ENCODE measurements around the gene HNRNPL.
"Not testable (repeated sequence)": the region's sequence is repeated elsewhere in the genome, so short reads cannot be mapped to it uniquely, and the experiment has no call there.

HNRNPL gene

DNA sequence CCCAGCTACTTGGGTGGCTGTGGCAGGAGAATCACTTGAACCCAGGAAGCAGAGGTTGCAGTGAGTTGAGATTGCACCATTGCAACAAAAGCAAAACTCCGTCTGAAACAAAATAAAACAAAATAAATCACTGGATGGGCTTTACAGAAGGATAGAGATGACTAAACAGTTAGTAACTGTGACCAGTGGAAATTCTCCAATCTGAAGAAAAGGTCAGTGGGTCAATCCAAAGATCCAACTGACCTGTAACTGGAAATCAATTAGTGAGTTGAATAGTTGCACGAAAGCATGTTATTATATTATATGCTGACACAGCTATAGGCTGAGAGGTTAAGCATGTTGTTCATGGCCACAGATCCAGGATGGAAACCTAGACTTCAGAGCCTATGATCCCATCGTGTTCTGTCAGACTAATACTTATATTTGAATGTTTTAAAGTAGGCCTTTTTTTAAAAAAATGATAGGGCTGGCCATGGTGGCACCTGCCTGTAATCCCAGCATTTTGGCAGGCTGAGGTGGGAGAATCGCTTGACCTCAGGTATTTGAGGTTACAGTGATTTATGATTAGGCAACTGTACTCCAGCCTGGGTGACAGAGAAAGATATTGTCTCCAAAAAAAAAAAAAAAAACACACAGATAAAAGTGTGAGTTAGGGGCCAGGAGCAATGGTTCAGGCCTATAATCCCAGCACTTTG lies 19.6 kb downstream of the HNRNPL start:
- no peak overlapping the region for H3K4me3 ChIP-seq (ENCODE audit: low read depth, low read length)
- no peaks in the 10 kb centered on the region for H3K9me3 ChIP-seq (ENCODE audit: severe bottlenecking)
- H3K27ac ChIP-seq, result no peak overlapping the region
- peaks cover 31% of the 10 kb centered on the region for H3K36me3 ChIP-seq
- no peak for DNase-seq
- TF ChIP-seq, protein P1, sequence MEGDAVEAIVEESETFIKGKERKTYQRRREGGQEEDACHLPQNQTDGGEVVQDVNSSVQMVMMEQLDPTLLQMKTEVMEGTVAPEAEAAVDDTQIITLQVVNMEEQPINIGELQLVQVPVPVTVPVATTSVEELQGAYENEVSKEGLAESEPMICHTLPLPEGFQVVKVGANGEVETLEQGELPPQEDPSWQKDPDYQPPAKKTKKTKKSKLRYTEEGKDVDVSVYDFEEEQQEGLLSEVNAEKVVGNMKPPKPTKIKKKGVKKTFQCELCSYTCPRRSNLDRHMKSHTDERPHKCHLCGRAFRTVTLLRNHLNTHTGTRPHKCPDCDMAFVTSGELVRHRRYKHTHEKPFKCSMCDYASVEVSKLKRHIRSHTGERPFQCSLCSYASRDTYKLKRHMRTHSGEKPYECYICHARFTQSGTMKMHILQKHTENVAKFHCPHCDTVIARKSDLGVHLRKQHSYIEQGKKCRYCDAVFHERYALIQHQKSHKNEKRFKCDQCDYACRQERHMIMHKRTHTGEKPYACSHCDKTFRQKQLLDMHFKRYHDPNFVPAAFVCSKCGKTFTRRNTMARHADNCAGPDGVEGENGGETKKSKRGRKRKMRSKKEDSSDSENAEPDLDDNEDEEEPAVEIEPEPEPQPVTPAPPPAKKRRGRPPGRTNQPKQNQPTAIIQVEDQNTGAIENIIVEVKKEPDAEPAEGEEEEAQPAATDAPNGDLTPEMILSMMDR (IDR thresholded peaks at IDR 0.05; ENCODE audit: low read depth, low read length), result no peak
- H3K27me3 ChIP-seq (ENCODE audit: insufficient read depth, low read depth, severe bottlenecking), result no peaks in the 10 kb centered on the region

DNA sequence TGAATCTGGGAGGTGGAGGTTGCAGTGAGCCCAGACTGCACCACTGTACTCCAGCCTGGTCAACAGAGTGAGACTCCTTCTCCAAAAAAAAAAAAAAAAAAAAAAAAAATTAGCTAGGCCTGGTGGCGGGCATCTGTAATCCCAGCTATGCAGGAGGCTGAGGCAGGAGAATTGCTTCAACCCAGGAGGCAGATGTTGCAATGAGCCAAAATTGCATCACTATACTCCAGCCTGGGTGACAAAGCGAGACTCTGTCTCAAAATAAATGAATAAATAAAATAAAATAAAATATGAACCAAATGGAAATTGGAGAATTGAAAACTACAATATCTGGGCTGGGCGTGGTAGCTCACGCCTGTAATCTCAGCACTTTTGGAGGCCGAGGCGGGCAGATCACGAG lies 20.6 kb downstream of the HNRNPL start:
- DNase-seq; H3K9me3 ChIP-seq (ENCODE audit: severe bottlenecking); H3K4me3 ChIP-seq (ENCODE audit: low read depth, low read length); H3K27me3 ChIP-seq (ENCODE audit: insufficient read depth, low read depth, severe bottlenecking); H3K27ac ChIP-seq: not testable (repeated sequence)
- peaks cover 29% of the 10 kb centered on the region for H3K36me3 ChIP-seq

DNA sequence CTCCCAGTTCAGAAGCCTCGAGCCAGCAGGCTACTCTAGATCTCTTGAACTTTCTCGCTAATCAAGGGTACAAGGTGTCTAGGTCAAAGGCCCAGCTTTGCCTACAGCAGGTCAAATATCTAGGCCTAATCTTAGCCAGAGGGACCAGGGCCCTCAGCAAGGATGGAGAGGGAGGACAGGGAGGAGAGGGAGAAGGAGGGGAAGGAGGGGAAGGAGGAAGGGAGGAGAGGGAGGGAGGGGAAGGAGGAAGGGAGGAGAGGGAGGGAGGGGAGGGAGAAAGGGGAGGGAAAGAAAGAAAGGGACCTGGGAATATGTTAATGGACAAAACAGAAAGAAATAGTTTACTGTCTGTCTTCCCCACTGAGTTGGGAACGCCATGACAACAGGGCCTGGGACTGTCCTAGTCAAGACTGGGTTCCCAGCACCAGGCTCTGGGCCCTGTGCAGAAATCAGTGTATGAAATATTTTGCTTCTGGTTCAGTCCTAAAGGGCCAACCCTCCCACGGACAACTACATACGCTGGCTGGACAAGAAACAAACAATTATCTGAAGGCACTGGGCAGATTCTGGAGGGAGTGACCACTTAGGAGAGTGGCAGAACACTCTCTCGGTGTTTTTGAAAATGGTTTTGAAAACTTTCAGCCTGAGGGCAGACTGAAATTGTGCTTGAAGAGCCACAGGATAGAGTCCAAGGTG lies 22.8 kb downstream of the HNRNPL start:
- TF ChIP-seq, protein P1 (IDR thresholded peaks at IDR 0.05; ENCODE audit: low read depth, low read length), result no peak
- H3K27me3 ChIP-seq (ENCODE audit: insufficient read depth, low read depth, severe bottlenecking), result no peaks in the 10 kb centered on the region
- peaks cover 37% of the 10 kb centered on the region for H3K36me3 ChIP-seq
- DNase-seq, result no peak
- H3K9me3 ChIP-seq (ENCODE audit: severe bottlenecking), result no peaks in the 10 kb centered on the region
- no peak overlapping the region for H3K4me3 ChIP-seq (ENCODE audit: low read depth, low read length)
- H3K27ac ChIP-seq, result no peak overlapping the region

DNA sequence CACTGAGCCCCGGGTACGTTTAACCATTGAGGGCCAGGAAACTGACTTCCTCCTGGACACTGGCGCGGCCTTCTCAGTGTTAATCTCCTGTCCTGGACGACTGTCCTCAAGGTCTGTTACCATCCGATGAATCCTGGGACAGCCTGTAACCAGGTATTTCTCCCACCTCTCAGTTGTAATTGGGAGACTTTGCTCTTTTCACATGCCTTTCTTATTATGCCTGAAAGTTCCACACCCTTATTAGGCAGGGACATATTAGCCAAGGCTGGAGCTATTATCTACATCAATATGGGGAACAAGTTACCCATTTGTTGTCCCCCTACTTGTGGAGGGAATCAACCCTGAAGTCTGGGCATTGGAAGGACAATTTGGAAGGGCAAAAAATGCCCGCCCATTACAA lies 23.9 kb downstream of the HNRNPL start:
- H3K4me3 ChIP-seq (ENCODE audit: low read depth, low read length); DNase-seq; H3K27me3 ChIP-seq (ENCODE audit: insufficient read depth, low read depth, severe bottlenecking); H3K9me3 ChIP-seq (ENCODE audit: severe bottlenecking); H3K27ac ChIP-seq: not testable (repeated sequence)
- peaks cover 40% of the 10 kb centered on the region for H3K36me3 ChIP-seq

DNA sequence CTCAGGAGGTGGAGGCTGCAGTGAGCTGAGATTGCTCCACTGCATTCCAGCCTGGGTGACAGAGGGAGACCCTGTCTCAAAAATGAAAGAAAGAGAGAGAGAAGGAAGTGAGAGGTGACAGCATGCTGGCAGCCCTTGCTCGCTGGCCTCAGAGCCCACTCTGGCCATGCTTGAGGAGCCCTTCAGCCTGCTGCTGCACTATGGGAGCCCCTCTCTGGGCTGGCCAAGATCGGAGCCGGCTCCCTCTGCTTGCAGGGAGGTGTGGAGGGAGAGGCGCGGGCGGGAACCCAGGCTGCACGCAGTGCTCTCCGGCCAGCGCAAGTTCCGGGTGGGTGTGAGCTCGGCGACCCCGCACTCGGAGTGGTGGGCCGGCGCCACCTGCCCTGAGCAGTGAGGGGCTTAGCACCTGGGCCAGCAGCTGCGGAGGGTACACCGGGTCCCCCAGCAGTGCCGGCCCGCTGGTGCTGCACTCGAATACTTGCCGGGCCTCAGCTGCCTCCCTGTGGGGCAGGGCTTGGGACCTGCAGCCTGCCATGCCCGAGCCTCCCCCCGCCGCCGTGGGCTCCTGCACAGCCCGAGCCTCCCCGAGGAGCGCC lies 28.5 kb downstream of the HNRNPL start:
- H3K4me3 ChIP-seq (ENCODE audit: low read depth, low read length); H3K27me3 ChIP-seq (ENCODE audit: insufficient read depth, low read depth, severe bottlenecking); H3K9me3 ChIP-seq (ENCODE audit: severe bottlenecking); H3K27ac ChIP-seq; DNase-seq: not testable (repeated sequence)
- peaks cover 25% of the 10 kb centered on the region for H3K36me3 ChIP-seq

DNA sequence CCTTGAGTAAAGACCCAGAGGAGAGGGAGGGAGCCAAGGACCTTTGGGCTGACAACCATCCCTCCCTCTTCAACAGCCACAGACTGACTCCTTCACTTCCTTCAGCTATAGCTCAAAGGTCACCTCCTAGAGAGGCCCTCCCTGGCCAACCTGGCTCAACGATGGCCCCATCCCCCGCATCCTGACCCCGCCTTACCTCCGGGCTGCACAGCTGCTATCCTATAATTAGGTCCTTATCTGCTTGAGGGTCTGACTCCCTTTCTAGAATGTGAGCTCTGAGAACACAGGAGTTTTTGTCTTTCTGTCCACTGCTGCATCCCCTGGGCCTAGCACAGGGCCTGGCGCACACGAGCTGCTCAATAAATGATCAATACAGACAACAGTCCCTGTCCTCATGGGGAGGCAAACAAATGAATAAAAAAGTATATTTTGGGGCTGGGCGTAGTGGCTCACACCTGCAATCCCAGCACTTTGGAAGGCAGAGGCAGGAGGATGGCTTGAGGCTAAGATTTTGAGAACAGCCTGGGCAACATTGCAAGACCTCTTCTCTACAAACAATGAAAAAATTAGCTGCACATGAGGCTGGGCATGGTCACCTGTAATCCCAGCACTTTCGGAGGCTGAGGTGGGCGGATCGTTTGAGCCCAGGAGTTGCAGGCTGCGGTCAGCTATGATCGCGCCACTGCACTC lies 30.4 kb downstream of the HNRNPL start:
- Histone ChIP-seq H3K27ac (peak overlapping the region; percentile 66), H3K27me3 (ENCODE audit: insufficient read depth, low read depth, severe bottlenecking) (no peaks in the 10 kb centered on the region), H3K4me3 (ENCODE audit: low read depth, low read length) (no peak overlapping the region), H3K36me3 (peaks cover 41% of the 10 kb centered on the region), H3K9me3 (ENCODE audit: severe bottlenecking) (no peaks in the 10 kb centered on the region)
- DNase-seq, result peak; percentile 82
- TF ChIP-seq, protein P1 (IDR thresholded peaks at IDR 0.05; ENCODE audit: low read depth, low read length), result no peak

DNA sequence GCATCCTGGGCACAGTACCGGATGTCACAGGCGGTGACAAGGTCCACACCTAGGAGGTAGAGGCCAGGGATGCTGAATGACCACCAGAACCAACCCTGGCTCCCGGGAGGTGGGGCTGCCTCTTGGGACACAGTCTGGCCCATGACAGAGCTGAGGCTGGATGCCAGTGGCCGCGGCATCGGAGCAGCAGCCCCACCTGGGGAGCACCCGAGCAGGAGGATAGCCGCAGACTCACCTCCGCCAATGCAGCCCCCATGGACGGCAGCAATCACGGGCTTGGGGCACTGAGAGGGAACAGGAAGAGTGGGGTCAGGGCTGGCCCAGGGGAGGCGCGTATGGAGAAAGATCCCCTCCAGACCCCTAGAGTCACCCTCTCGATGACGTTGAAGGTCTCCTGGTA lies 32.7 kb downstream of the HNRNPL start:
- H3K27ac ChIP-seq, result no peak overlapping the region
- no peaks in the 10 kb centered on the region for H3K27me3 ChIP-seq (ENCODE audit: insufficient read depth, low read depth, severe bottlenecking)
- DNase-seq, result no peak
- H3K36me3 ChIP-seq, result peaks cover 33% of the 10 kb centered on the region
- TF ChIP-seq, protein P1 (IDR thresholded peaks at IDR 0.05; ENCODE audit: low read depth, low read length), result no peak
- no peaks in the 10 kb centered on the region for H3K9me3 ChIP-seq (ENCODE audit: severe bottlenecking)
- no peak overlapping the region for H3K4me3 ChIP-seq (ENCODE audit: low read depth, low read length)
